GM12874 (cell line): ENCODE data around the gene ETF1.

Source experiments
- CTCF ChIP-seq: IDR thresholded peaks from 2 replicates; pipeline ENCODE4 v1.5.1; 2011; ENCODE audit warnings: low read depth, mild to moderate bottlenecking, control low read depth, low read length, moderate library complexity; ENCODE audit not compliant: insufficient read depth

ETF1 gene

GRCh38 chr5:138472353-138472752 is 70.7 kb downstream of the ETF1 start:
- no peak for TF ChIP-seq CTCF

DNA sequence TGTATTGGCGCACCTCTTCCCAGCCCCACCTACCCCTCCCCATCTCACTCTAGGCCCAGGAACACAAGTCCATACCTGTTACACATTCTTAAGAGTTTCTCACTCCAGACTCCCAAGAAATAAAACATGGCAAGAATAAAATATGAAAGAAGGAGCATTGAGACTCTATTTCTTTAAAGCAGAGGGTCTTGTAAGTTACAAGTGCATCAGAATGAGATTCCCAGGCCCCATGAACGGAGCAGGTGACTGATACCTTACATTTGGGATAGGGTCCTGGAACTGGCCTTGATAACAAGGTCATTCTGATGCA is 72.0 kb downstream of the ETF1 start:
- TF ChIP-seq CTCF, result no peak

DNA sequence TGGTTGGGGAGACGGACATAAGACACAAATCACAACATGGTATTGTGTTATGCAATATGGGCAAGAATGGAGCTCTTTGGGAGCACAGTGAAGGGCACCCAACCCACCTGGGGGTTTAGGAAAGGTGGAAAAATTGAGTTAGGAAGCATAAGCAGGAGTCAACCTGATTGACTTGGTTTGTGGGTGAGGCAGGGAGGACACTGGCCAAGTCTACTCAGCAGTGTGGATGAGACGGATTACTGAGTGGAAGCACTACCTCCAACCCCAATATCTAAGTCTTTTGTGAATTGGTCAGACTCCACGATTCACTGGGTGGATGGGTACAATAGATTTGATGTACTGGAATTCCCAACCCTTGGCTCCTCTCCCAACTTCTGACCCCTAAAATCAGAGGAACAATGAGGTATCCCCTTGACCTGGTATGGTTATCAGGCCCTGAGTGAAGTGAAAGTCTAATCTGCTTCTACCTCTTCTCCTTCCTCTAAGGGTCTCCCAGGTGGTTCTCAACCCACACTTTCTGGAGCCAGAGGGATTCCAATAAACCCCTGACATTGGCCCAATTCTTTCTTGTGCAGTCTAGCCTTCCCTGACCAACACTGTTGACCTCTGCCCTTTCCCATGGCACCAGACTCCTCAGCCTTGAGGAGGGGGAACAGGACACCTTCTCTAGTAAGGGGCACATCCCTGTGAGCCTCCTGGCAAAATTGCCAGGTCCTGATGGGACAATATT is 72.5 kb downstream of the ETF1 start:
- no peak for TF ChIP-seq CTCF

DNA sequence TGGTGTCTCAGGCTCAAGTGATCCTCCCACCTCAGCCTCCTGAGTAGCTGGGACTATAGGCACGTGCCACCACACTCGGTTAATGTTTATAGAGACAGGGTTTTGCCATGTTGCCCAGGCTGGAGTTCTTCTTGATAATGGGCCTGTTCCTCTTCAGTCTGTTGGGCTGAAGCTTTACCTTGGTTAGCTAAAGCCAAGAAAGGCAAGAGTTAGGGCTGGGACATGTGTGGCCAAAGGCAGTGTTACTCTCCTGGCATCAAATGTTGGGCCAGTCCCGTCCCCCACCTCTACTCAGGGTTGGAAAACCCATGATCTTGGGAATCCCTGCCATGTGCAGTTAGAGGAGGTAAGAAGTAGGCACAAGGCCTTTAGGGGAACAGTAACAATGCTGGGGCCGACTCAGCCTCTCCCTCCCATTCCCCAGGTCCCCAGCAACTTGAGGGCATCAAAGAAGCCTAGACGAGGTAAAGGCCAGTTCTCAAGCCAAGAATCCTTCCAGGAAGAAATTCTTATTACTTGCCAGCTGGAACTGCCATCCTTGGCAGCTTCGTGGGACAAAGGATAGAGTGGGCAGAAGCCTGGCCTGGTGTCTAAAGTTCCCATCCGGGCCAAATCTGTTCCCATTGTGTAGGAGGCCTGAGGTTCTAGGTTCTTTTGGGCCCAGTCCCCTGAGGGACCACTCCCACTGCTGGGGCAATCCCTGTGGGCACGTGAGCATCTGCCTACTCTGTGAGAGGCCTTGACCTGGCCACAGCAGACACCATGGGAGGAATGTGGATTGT is 73.3 kb downstream of the ETF1 start:
- no peak for TF ChIP-seq CTCF

GRCh38 chr5:138468966-138469539 is 74.0 kb downstream of the ETF1 start:
- no peak for TF ChIP-seq CTCF

DNA sequence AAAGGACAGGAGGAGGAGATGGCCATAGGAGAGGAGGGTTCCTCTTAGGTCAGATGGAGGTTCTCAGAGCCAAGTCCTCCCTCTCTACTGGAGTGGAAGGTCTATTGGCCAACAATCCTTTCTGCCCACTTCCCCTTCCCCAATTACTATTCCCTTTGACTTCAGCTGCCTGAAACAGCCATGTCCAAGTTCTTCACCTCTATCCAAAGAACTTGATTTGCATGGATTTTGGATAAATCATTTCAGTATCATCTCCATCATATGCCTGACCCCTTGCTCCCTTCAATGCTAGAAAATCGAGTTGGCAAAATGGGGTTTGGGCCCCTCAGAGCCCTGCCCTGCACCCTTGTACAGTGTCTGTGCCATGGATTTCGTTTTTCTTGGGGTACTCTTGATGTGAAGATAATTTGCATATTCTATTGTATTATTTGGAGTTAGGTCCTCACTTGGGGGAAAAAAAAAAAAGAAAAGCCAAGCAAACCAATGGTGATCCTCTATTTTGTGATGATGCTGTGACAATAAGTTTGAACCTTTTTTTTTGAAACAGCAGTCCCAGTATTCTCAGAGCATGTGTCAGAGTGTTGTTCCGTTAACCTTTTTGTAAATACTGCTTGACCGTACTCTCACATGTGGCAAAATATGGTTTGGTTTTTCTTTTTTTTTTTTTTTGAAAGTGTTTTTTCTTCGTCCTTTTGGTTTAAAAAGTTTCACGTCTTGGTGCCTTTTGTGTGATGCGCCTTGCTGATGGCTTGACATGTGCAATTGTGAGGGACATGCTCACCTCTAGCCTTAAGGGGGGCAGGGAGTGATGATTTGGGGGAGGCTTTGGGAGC is 74.7 kb downstream of the ETF1 start:
- TF ChIP-seq CTCF, result no peak

GRCh38 chr5:138467711-138468132 is 75.3 kb downstream of the ETF1 start:
- no peak for TF ChIP-seq CTCF
